Keratinocyte (primary cell): Measurements from ENCODE around the gene ZFYVE21. TPM values are rescaled to one million over a fixed set of nuclear protein-coding genes. Genes with fewer than 3 reads are reported as not detected.

Source experiments
- DNase-seq: peaks from one replicate; pipeline ENCODE4 v3.0.0-alpha.2; 2011; ENCODE audit warnings: low read depth, missing footprints, low spot score
- FAIRE-seq: peaks from 2 replicates; lab custom pipeline; 2011; peaks lifted over from hg19 to GRCh38; lab: Jason Lieb, UNC
- H2AFZ ChIP-seq: 2 replicates; pipeline ENCODE4 v1.6.0; 2012; ENCODE audit warnings: low read length, control low read depth, inconsistent platforms; ENCODE audit not compliant: control insufficient read depth
- H3K27ac ChIP-seq: 2 replicates; pipeline ENCODE4 v1.5.1; 2011; ENCODE audit warnings: low read length; ENCODE audit not compliant: control insufficient read depth, insufficient read depth
- H3K27me3 ChIP-seq: 3 replicates; pipeline ENCODE4 v1.6.0; 2011; ENCODE audit warnings: low read length; ENCODE audit not compliant: control insufficient read depth, insufficient read depth; ENCODE audit errors: extremely low read depth
- H3K36me3 ChIP-seq, 2 experiments: 2 replicates in 1 of 2; 3 replicates in 1 of 2; pipeline ENCODE4 v1.5.1; 2011; ENCODE audit warnings: low read length in 2 of 2, mild to moderate bottlenecking in 1 of 2; ENCODE audit not compliant: control insufficient read depth in 2 of 2, insufficient read depth in 2 of 2; ENCODE audit errors: extremely low read depth in 1 of 2
- H3K4me1 ChIP-seq: 3 replicates; pipeline ENCODE4 v1.5.1; 2011; ENCODE audit warnings: low read length; ENCODE audit not compliant: control insufficient read depth, insufficient read depth; ENCODE audit errors: extremely low read depth
- H3K4me2 ChIP-seq: 3 replicates; pipeline ENCODE4 v1.6.0; 2011; ENCODE audit warnings: low read depth, low read length; ENCODE audit not compliant: control insufficient read depth, insufficient read depth; ENCODE audit errors: extremely low read depth
- H3K4me3 ChIP-seq, 3 experiments: fragments of 200-600 bp in 1 of 3; sonication (generic) in 1 of 3; 2 replicates in 2 of 3; 3 replicates in 1 of 3; pipeline ENCODE4 v1.5.1; 2011 to 2016; ENCODE audit warnings: low read length in 3 of 3, mild to moderate bottlenecking in 3 of 3, control low read depth in 2 of 3, inconsistent platforms in 1 of 3, low read depth in 1 of 3, mixed read lengths in 1 of 3, mixed run types in 1 of 3, moderate library complexity in 1 of 3; ENCODE audit not compliant: control insufficient read depth in 2 of 3, insufficient read depth in 2 of 3; ENCODE audit errors: extremely low read depth in 1 of 3
- H3K79me2 ChIP-seq: 2 replicates; pipeline ENCODE4 v1.6.0; 2012; ENCODE audit warnings: low read length; ENCODE audit not compliant: control insufficient read depth, insufficient read depth
- H3K9ac ChIP-seq: 3 replicates; pipeline ENCODE4 v1.6.0; 2011; ENCODE audit warnings: low read length; ENCODE audit not compliant: control insufficient read depth, insufficient read depth; ENCODE audit errors: extremely low read depth
- H3K9me1 ChIP-seq: 3 replicates; pipeline ENCODE4 v1.6.0; 2011; ENCODE audit warnings: low read length; ENCODE audit not compliant: control insufficient read depth, insufficient read depth; ENCODE audit errors: extremely low read depth
- H3K9me3 ChIP-seq: 2 replicates; pipeline ENCODE4 v1.5.1; 2012; ENCODE audit warnings: low read depth, low read length; ENCODE audit not compliant: control insufficient read depth
- H4K20me1 ChIP-seq: 3 replicates; pipeline ENCODE4 v1.6.0; 2011; ENCODE audit warnings: low read length; ENCODE audit not compliant: control insufficient read depth, insufficient read depth; ENCODE audit errors: extremely low read depth
- EZH2 ChIP-seq: IDR thresholded peaks from one replicate; pipeline ENCODE4 v1.6.1; 2012; ENCODE audit warnings: inconsistent platforms, mild to moderate bottlenecking, low read length, moderate library complexity
- dilution Hi-C: fragments of 300-500 bp; cut with MboI; formaldehyde crosslinking; loops from one replicate; pipeline ENCODE4 v1.7.0; 2020; ENCODE audit warnings: low sequenced_read_pairs; ENCODE audit not compliant: extremely low pct_ligation_motif_present
- polyA plus RNA-seq, 5 experiments: library from polyadenylated mRNA; depleted of rRNA in 3 of 5; stranded (reverse) in 3 of 5; stranded (forward) in 1 of 5; unstranded in 1 of 5; fragments of >200 nt; gene quantifications; 1 replicate in 1 of 5; 2 replicates in 3 of 5; 3 replicates in 1 of 5; pipeline versions ENCODE4 v1.2.1 to v1.2.3, GENCODE V29; 2011 to 2012; ENCODE audit warnings: missing spikeins in 2 of 5, low read depth in 1 of 5, low replicate concordance in 1 of 5
- TF ChIP-seq, protein P1 (sequence below), 3 experiments: IDR thresholded peaks in 1 of 3; conservative IDR thresholded peaks in 1 of 3; optimal IDR thresholded peaks in 1 of 3; 2 replicates in 2 of 3; 3 replicates in 1 of 3; pipeline versions ENCODE3 to v1.5.1; 2011; ENCODE audit warnings: low read length in 3 of 3, mild to moderate bottlenecking in 3 of 3, moderate library complexity in 2 of 3, control low read depth in 1 of 3, inconsistent platforms in 1 of 3; ENCODE audit not compliant: insufficient read depth in 2 of 3; ENCODE audit errors: extremely low read depth in 1 of 3

ZFYVE21 gene
- polyA plus RNA-seq, 1 donor (not counting 4 experiments of a cell fraction or from before 2014, with no cell fraction given) = 116 TPM

DNA sequence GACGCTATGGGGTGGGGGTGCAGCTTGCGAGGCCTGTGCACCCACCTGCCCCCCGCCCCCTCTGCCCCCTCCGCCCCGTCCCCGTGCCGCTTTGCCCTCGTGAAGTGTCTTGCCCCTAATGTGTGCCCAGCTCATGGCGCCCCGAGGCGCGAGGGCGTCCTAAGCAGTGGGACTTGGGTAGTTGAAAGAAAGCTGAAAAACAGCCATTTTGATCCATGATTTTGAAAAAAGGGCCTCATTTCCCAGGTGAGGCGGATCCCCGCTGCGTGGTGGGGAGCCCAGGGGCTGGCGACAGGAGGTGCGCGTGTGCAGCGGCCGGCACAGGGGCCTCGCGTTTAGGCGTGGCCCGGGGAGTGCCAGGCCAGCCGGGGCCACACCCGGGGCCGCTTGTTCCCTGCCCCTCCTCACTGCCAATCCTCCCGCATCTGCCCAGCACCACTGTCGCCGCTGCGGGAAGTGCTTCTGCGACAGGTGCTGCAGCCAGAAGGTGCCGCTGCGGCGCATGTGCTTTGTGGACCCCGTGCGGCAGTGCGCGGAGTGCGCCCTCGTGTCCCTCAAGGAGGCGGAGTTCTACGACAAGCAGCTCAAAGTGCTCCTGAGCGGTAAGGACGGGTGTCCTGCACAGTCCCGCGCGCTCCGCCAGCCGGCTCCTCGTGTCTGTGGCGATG lies 11.8 kb downstream of the ZFYVE21 start:
- Histone ChIP-seq H3K4me1 (peaks cover 6% of the 10 kb centered on the region), H3K4me3 (no peak overlapping the region), H4K20me1 (peaks cover 10% of the 10 kb centered on the region), H3K4me2 (no peak overlapping the region), H3K9me3 (no peaks in the 10 kb centered on the region), H3K36me3 (peaks cover 24 to 45% of the 10 kb centered on the region in 2 experiments), H3K9ac (no peak overlapping the region), H3K9me1 (no peaks in the 10 kb centered on the region), H3K27ac (no peak overlapping the region), H2AFZ (no peak overlapping the region), H3K79me2 (peaks cover 51% of the 10 kb centered on the region), H3K27me3 (no peaks in the 10 kb centered on the region)
- dilution Hi-C loops = no loop called here
- no peak for FAIRE-seq
- DNase-seq = no peak
- TF ChIP-seq, protein P1, sequence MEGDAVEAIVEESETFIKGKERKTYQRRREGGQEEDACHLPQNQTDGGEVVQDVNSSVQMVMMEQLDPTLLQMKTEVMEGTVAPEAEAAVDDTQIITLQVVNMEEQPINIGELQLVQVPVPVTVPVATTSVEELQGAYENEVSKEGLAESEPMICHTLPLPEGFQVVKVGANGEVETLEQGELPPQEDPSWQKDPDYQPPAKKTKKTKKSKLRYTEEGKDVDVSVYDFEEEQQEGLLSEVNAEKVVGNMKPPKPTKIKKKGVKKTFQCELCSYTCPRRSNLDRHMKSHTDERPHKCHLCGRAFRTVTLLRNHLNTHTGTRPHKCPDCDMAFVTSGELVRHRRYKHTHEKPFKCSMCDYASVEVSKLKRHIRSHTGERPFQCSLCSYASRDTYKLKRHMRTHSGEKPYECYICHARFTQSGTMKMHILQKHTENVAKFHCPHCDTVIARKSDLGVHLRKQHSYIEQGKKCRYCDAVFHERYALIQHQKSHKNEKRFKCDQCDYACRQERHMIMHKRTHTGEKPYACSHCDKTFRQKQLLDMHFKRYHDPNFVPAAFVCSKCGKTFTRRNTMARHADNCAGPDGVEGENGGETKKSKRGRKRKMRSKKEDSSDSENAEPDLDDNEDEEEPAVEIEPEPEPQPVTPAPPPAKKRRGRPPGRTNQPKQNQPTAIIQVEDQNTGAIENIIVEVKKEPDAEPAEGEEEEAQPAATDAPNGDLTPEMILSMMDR (optimal IDR thresholded peaks at IDR 0.05 in 1 of 3, IDR thresholded peaks at IDR 0.05 in 1 of 3, conservative IDR thresholded peaks at IDR 0.05 in 1 of 3; ENCODE audit: extremely low read depth in 1 of 3, insufficient read depth in 2 of 3, low read length in 3 of 3) = no peak
- no peak for TF ChIP-seq EZH2

DNA sequence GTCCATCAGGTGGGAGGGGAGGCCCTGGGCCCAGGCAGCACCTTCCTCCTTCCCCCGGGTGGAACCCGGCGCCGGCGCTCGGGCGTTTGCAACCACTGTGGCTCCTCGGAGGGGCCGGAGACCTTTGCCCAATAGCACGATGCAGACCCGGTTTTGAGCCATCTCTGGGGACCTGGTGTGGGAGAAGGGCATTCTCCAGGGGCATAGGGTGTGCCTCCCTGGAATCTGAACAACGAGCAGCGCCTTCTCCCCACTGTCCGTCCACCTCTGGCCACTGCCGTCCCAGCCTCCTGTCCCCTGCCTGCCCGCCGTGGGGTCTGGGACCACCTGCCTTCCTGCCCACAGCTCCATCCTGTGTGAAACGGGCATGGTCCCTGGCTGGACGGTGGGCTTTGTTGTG lies 12.5 kb downstream of the ZFYVE21 start:
- no peaks in the 10 kb centered on the region for H3K9me3 ChIP-seq
- DNase-seq = no peak
- FAIRE-seq = no peak
- H2AFZ ChIP-seq = no peak overlapping the region
- H3K9me1 ChIP-seq = no peaks in the 10 kb centered on the region
- H3K4me2 ChIP-seq = no peak overlapping the region
- dilution Hi-C loops = no loop called here
- peaks cover 45% of the 10 kb centered on the region for H3K79me2 ChIP-seq
- H3K27me3 ChIP-seq = no peaks in the 10 kb centered on the region
- H3K4me1 ChIP-seq = peaks cover 4% of the 10 kb centered on the region
- no peak overlapping the region for H3K4me3 ChIP-seq
- H3K36me3 ChIP-seq = peaks cover 31 to 47% of the 10 kb centered on the region in 2 experiments
- H3K9ac ChIP-seq = no peak overlapping the region
- H4K20me1 ChIP-seq = peaks cover 8% of the 10 kb centered on the region
- H3K27ac ChIP-seq = no peak overlapping the region
- TF ChIP-seq, protein P1 (optimal IDR thresholded peaks at IDR 0.05 in 1 of 3, IDR thresholded peaks at IDR 0.05 in 1 of 3, conservative IDR thresholded peaks at IDR 0.05 in 1 of 3; ENCODE audit: extremely low read depth in 1 of 3, insufficient read depth in 2 of 3, low read length in 3 of 3) = no peak
- no peak for TF ChIP-seq EZH2
